Activated CD4-positive, alpha-beta T cell treated with anti-CD3 and anti-CD28 coated beads, Interleukin-2, Interleukin-6, amounts not matched to agents 100 ng/mL and 50 ng/mL, durations not matched to agents 16 hours and 8 hours (primary cell): ENCODE measurements around the gene CARMIL1.
A peak's percentile ranks its signal among the peaks of the same experiment; 100 is the strongest.
"Not testable (repeated sequence)": the region's sequence is repeated elsewhere in the genome, so short reads cannot be mapped to it uniquely, and the experiment has no call there.

Experiments used
- DNase-seq: peaks from one replicate; pipeline ENCODE4 v3.0.0-alpha.2; 2020

Gene CARMIL1

GRCh38 chr6:25537349-25538018 is 258.3 kb downstream of the CARMIL1 start:
- DNase-seq = no peak

- no peak for DNase-seq
Observed at GRCh38 chr6:25541228-25541627, 262.1 kb downstream of the CARMIL1 start.

- DNase-seq = no peak
Observed at GRCh38 chr6:25542984-25543910, 264.1 kb downstream of the CARMIL1 start.

GRCh38 chr6:25544833-25545232 is 265.7 kb downstream of the CARMIL1 start:
- DNase-seq = no peak

- DNase-seq = no peak
Observed at GRCh38 chr6:25547797-25548196, 268.6 kb downstream of the CARMIL1 start.

GRCh38 chr6:25548451-25548850 is 269.3 kb downstream of the CARMIL1 start:
- no peak for DNase-seq

GRCh38 chr6:25550631-25551030 is 271.5 kb downstream of the CARMIL1 start:
- no peak for DNase-seq

- DNase-seq = no peak
Observed at GRCh38 chr6:25553502-25553901, 274.3 kb downstream of the CARMIL1 start.

GRCh38 chr6:25555188-25555587 is 276.0 kb downstream of the CARMIL1 start:
- no peak for DNase-seq

- DNase-seq = peak; percentile 79
Observed at GRCh38 chr6:25556516-25556915, 277.3 kb downstream of the CARMIL1 start.

GRCh38 chr6:25558155-25558817 is 279.1 kb downstream of the CARMIL1 start:
- no peak for DNase-seq

- no peak for DNase-seq
Observed at GRCh38 chr6:25560865-25561264, 281.7 kb downstream of the CARMIL1 start.

- DNase-seq = no peak
Observed at GRCh38 chr6:25564943-25565342, 285.8 kb downstream of the CARMIL1 start.

- no peak for DNase-seq
Observed at GRCh38 chr6:25570578-25570977, 291.4 kb downstream of the CARMIL1 start.

GRCh38 chr6:25576919-25577318 is 297.7 kb downstream of the CARMIL1 start:
- DNase-seq = no peak

- no peak for DNase-seq
Observed at GRCh38 chr6:25578538-25578937, 299.4 kb downstream of the CARMIL1 start.

GRCh38 chr6:25579391-25579883 is 300.3 kb downstream of the CARMIL1 start:
- DNase-seq = no peak

- no peak for DNase-seq
Observed at GRCh38 chr6:25579902-25580495, 300.8 kb downstream of the CARMIL1 start.

- no peak for DNase-seq
Observed at GRCh38 chr6:25582101-25582500, 302.9 kb downstream of the CARMIL1 start.

GRCh38 chr6:25583099-25583498 is 303.9 kb downstream of the CARMIL1 start:
- DNase-seq = peak; percentile 24

- DNase-seq = no peak
Observed at GRCh38 chr6:25583906-25584305, 304.7 kb downstream of the CARMIL1 start.

- DNase-seq = no peak
Observed at GRCh38 chr6:25585225-25585624, 306.1 kb downstream of the CARMIL1 start.

- not testable (repeated sequence) for DNase-seq
Observed at GRCh38 chr6:25586119-25586518, 306.9 kb downstream of the CARMIL1 start.
